Stimulated activated naive CD8-positive, alpha-beta T cell treated with anti-CD3 and anti-CD28 coated beads, Interleukin-15, amount 100 ng/mL, for 72 hours (primary cell): ENCODE measurements around the gene XYLT1.
A peak's percentile ranks its signal among the peaks of the same experiment; 100 is the strongest.
"Not testable (repeated sequence)": the region's sequence is repeated elsewhere in the genome, so short reads cannot be mapped to it uniquely, and the experiment has no call there.

ENCODE experiments used
- ATAC-seq: fragments of 150-1000 bp; cut with Tn5 transposase; 2 replicates; pipeline ENCODE4 v1.10.0; 2021; ENCODE audit warnings: mild to moderate bottlenecking, moderate library complexity
- DNase-seq, 2 donors: peaks; one replicate each; pipeline ENCODE4 v3.0.0; 2021 to 2022
- H3K27ac Mint-ChIP-seq, 2 donors: one replicate each; pipeline ENCODE4 v1.8.0; 2022; ENCODE audit warnings: mild to moderate bottlenecking in 2 of 2, mixed read lengths in 2 of 2, moderate library complexity in 2 of 2
- H3K27me3 Mint-ChIP-seq: one replicate; pipeline ENCODE4 v1.8.0; 2022; ENCODE audit warnings: mixed read lengths
- H3K4me1 Mint-ChIP-seq: one replicate; pipeline ENCODE4 v1.8.0; 2022; ENCODE audit warnings: mild to moderate bottlenecking, mixed read lengths
- H3K4me3 Mint-ChIP-seq, 2 donors: one replicate each; pipeline ENCODE4 v1.8.0; 2022; ENCODE audit warnings: mild to moderate bottlenecking in 2 of 2, mixed read lengths in 2 of 2, moderate library complexity in 1 of 2
- H3K9me3 Mint-ChIP-seq, 2 donors: one replicate each; pipeline ENCODE4 v1.8.0; 2022; ENCODE audit warnings: mixed read lengths in 2 of 2

Gene XYLT1

DNA sequence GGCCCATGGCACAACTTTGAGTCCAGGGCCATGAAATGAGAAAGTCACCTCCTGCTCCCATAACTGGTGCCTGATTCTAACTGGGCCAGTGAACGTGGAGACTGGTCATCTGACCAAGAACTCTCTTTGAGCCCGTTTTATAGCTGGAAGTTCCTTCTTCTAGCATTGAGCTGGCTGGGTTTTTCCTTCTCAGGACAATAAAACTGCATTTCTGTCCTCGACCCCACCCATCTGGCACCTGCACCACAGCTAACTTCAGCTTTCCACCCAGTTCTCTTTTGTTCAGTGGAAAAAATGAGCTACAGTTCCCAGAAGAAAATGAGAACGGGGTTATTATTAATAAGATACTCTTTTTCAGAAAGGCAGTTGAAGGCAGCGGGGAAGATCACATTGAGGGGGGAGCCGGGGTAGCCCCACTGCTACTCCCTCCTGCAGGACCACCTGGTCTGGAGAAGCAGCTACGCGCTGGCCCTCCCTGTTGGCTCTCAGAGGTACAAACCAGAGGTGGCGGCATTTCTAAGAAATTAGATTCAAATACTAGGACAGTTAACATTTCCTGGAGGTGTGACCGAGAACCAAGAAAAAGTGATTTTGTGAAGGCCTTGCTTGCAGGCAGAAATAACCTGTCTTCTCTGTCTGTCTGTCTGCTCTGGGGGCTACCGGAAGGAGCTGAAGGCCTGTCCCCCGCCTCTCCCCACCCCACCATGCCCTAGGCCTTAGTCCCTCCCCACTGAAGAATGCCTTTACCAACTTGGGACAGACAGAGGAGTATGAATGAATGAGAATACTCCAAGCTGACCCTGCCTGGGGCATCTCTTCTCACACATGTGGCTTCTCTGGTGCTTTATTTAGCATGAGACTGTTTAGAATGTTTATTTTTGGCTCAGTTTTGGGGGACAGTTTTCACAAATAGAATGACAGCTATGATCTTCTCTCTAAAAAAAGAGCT, 123.9 kb downstream of the XYLT1 start:
- Mint-ChIP-seq H3K4me3 (peak overlapping the region; percentile 42 to 64), H3K27ac (peak overlapping the region; percentile 97 to 98), H3K9me3 (no peaks in the 10 kb centered on the region), H3K4me1 (peaks cover 85% of the 10 kb centered on the region), H3K27me3 (no peaks in the 10 kb centered on the region)
- peak; percentile 66 to 72 for DNase-seq
- ATAC-seq: peak; percentile 77

DNA sequence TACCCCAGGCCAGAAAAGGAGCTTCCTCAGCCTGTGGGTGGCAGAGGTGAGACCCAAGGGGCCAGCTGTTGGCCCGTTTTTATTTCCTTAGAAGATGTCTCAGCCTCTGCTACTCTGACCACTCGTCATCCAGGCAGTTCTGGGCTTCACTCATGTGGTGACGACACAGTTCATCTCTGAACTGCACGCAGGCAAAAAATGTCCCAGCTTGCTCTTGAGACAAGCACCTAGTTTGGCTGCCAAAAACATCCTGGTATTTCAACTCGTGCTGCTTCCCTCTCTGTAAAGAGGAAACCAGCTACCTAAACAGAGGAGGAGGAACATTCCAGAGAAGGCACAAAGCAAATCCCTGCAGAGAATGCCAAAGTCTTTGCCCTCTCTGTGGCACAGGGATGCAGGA, 125.7 kb downstream of the XYLT1 start:
- DNase-seq (peak in 1 of 2 donors; percentile 23), ATAC-seq (peak; percentile 36)
- Mint-ChIP-seq H3K4me1 (peaks cover 93% of the 10 kb centered on the region), H3K9me3 (no peaks in the 10 kb centered on the region), H3K27ac (no peak overlapping the region), H3K4me3 (peak overlapping the region in 1 of 2 donors; percentile 18), H3K27me3 (no peaks in the 10 kb centered on the region)

- peaks cover 94% of the 10 kb centered on the region for H3K4me1 Mint-ChIP-seq
- ATAC-seq (no peak), DNase-seq (no peak)
- peak overlapping the region; percentile 82 to 92 for H3K27ac Mint-ChIP-seq
- H3K4me3 Mint-ChIP-seq: peak overlapping the region; percentile 43 to 66
- no peaks in the 10 kb centered on the region for H3K27me3 Mint-ChIP-seq
- no peaks in the 10 kb centered on the region for H3K9me3 Mint-ChIP-seq
These were observed 127.0 kb downstream of the XYLT1 start for GRCh38 chr16:17343728-17344127.

DNA sequence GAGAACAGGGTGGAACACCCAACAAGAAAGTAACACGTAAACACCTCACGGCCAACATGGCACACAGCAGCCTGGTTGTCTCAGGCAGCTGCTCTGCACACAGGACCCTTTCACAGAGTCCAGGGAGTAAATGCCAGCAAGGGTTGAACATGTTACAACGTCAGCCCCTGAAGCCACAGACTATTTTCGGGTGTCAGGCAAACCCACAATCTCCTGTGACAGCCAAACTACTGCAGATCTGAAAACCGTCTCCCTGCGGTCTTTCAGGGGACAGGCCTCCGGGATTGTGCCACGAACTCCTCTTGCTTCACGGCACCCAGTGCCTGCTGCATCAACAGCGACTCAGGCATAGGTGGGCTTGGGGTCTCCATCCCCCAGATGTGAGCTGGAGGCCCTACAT, 127.7 kb downstream of the XYLT1 start:
- Mint-ChIP-seq H3K27ac (peak overlapping the region; percentile 47 to 60), H3K27me3 (no peaks in the 10 kb centered on the region), H3K4me3 (peak overlapping the region; percentile 43 to 66), H3K9me3 (no peaks in the 10 kb centered on the region), H3K4me1 (peaks cover 87% of the 10 kb centered on the region)
- peak; percentile 76 for ATAC-seq
- peak; percentile 44 to 63 for DNase-seq

- ATAC-seq (peak; percentile 38), DNase-seq (peak in 1 of 2 donors; percentile 15)
These were observed 128.7 kb downstream of the XYLT1 start for GRCh38 chr16:17342031-17342430.

GRCh38 chr16:17340804-17341203, 130.0 kb downstream of the XYLT1 start:
- Mint-ChIP-seq H3K4me3 (peak overlapping the region; percentile 16 to 47), H3K27me3 (no peaks in the 10 kb centered on the region), H3K9me3 (no peaks in the 10 kb centered on the region), H3K27ac (peak overlapping the region in 1 of 2 donors; percentile 37), H3K4me1 (peaks cover 81% of the 10 kb centered on the region)
- DNase-seq: no peak
- ATAC-seq: no peak

More at GRCh38 chr16:17342031-17342430, 128.7 kb downstream of the XYLT1 start:
- H3K4me1 Mint-ChIP-seq: peaks cover 81% of the 10 kb centered on the region
- H3K27me3 Mint-ChIP-seq: no peaks in the 10 kb centered on the region
- H3K4me3 Mint-ChIP-seq: peak overlapping the region; percentile 23 to 43
- H3K27ac Mint-ChIP-seq: peak overlapping the region in 1 of 2 donors; percentile 5
- no peaks in the 10 kb centered on the region for H3K9me3 Mint-ChIP-seq

- Mint-ChIP-seq H3K9me3 (no peaks in the 10 kb centered on the region), H3K4me3 (no peak overlapping the region), H3K4me1 (peaks cover 75% of the 10 kb centered on the region), H3K27ac (no peak overlapping the region), H3K27me3 (no peaks in the 10 kb centered on the region)
- no peak for DNase-seq
- no peak for ATAC-seq
These were observed 130.8 kb downstream of the XYLT1 start for GRCh38 chr16:17339764-17340541.

GRCh38 chr16:17338244-17338643, 132.5 kb downstream of the XYLT1 start:
- Mint-ChIP-seq H3K27ac (peak overlapping the region in 1 of 2 donors; percentile 13), H3K9me3 (no peaks in the 10 kb centered on the region), H3K4me1 (peaks cover 58% of the 10 kb centered on the region), H3K4me3 (no peak overlapping the region), H3K27me3 (no peaks in the 10 kb centered on the region)
- DNase-seq: no peak
- ATAC-seq: no peak

DNA sequence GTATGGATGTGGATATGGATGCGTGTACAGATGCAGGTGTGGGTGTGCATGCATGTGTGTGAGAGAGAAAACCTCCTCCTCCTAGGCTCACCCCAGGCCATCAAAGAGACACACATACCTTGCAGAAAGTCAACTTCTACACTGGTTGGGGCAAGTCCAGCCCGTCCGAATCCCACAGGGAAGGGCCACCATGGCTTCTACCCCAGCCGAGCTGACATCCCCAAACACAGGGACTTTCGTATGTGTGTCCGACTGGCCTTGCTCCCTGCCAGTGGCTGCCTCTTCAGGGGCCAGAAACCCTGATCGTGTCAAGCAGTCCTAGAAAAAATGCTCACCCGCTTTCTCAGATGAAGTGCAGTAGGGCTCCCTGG, 134.2 kb downstream of the XYLT1 start:
- no peak for DNase-seq
- H3K9me3 Mint-ChIP-seq: no peaks in the 10 kb centered on the region
- H3K27me3 Mint-ChIP-seq: no peaks in the 10 kb centered on the region
- no peak overlapping the region for H3K4me3 Mint-ChIP-seq
- no peak overlapping the region for H3K27ac Mint-ChIP-seq
- no peak for ATAC-seq
- H3K4me1 Mint-ChIP-seq: peaks cover 41% of the 10 kb centered on the region

- H3K4me3 Mint-ChIP-seq: no peak overlapping the region
- no peaks in the 10 kb centered on the region for H3K27me3 Mint-ChIP-seq
- ATAC-seq (no peak), DNase-seq (no peak)
- peak overlapping the region in 1 of 2 donors; percentile 29 for H3K27ac Mint-ChIP-seq
- no peaks in the 10 kb centered on the region for H3K9me3 Mint-ChIP-seq
- H3K4me1 Mint-ChIP-seq: peaks cover 35% of the 10 kb centered on the region
These were observed 134.8 kb downstream of the XYLT1 start for GRCh38 chr16:17335826-17336529.

DNA sequence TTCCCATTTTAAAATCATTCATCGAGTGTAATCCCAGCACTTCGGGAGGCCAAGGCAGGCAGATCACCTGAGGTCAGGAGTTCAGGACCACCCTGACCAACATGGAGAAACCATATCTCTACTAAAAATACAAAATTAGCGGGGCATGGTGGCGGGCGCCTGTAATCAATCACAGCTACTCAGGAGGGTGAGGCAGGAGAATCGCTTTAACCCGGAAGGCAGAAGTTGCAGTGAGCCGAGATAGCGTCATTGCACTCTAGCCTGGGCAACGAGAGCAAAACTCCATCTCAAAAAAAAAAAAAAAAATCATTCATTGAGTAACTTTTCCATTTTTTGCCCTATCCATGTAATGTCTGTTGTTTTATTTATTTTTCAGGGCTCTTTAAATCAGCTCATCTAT, 135.4 kb downstream of the XYLT1 start:
- DNase-seq, H3K27me3 Mint-ChIP-seq, ATAC-seq, H3K4me3 Mint-ChIP-seq, H3K9me3 Mint-ChIP-seq: not testable (repeated sequence)
- Mint-ChIP-seq H3K4me1 (peaks cover 30% of the 10 kb centered on the region), H3K27ac (peak overlapping the region in 1 of 2 donors; percentile 57)

- no peak for DNase-seq
- H3K4me3 Mint-ChIP-seq: no peak overlapping the region
- H3K27me3 Mint-ChIP-seq: no peaks in the 10 kb centered on the region
- no peaks in the 10 kb centered on the region for H3K9me3 Mint-ChIP-seq
- H3K4me1 Mint-ChIP-seq: peaks cover 19% of the 10 kb centered on the region
- no peak for ATAC-seq
- H3K27ac Mint-ChIP-seq: peak overlapping the region; percentile 9 to 23
These were observed 136.7 kb downstream of the XYLT1 start for GRCh38 chr16:17334096-17334495.

GRCh38 chr16:17333229-17333628, 137.5 kb downstream of the XYLT1 start:
- Mint-ChIP-seq H3K4me3 (no peak overlapping the region), H3K4me1 (peaks cover 19% of the 10 kb centered on the region), H3K27me3 (no peaks in the 10 kb centered on the region), H3K9me3 (no peaks in the 10 kb centered on the region), H3K27ac (no peak overlapping the region)
- ATAC-seq: no peak
- DNase-seq: no peak

DNA sequence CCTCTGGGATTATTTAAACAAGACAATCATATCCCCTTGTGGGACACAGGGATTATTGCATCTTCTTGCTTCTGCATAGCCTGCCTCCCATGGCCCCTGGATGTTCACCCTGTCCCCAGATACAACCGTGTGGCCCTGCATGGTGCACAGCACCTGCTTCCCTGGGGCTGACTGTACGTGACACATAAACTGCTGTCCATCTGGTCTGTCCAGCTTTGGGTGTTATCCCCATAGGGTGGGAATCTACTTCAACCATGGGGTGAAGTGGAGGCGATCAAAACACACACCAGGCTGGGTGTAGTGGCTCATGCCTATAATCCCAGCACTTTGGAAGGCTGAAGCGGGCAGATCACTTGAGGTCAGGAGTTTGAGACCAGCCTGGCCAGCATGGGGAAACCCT, 138.8 kb downstream of the XYLT1 start:
- Mint-ChIP-seq H3K27me3 (no peaks in the 10 kb centered on the region), H3K9me3 (no peaks in the 10 kb centered on the region), H3K4me1 (peaks cover 14% of the 10 kb centered on the region), H3K4me3 (no peak overlapping the region), H3K27ac (no peak overlapping the region)
- ATAC-seq (no peak), DNase-seq (no peak)

DNA sequence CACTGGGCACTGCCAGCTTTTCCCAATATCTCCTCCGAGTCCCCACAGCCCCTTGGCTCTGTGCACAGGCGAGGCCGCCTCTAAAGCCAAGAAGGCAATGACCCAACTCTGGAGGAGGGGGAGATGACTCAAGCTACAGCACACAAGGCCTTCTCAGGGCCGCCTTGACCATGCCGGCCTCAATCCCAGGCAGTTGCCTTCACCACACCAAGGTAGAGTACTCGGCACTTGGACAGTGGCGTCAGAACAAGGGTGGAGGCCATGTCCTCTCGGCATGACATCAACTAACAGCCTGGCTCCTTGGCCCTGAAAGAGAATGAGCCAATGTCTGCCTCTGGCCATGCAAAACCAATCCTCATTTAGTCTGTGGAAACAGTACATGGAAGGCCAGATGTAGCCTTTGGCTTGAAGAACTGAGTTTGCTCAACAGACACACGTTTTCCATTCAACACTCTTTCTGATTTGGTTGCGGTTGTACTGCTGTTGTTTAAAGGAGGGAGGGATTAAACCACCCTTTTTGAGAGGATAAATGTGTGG, 139.6 kb downstream of the XYLT1 start:
- Mint-ChIP-seq H3K4me1 (peaks cover 6% of the 10 kb centered on the region), H3K27me3 (no peaks in the 10 kb centered on the region), H3K27ac (no peak overlapping the region), H3K9me3 (no peaks in the 10 kb centered on the region), H3K4me3 (no peak overlapping the region)
- ATAC-seq (no peak), DNase-seq (no peak)
